ENCODE measurements around the gene FRAS1. TPM values are rescaled to one million over a fixed set of nuclear protein-coding genes. Genes with fewer than 3 reads are reported as not detected.

The FRAS1 gene
- total and polyA plus RNA-seq, 9 of the 15 experiments (the other 6 are each of a cell fraction or from before 2014, with no cell fraction given), result under 0.01 to 0.11 (median 0.04) TPM; not detected in 2

DNA sequence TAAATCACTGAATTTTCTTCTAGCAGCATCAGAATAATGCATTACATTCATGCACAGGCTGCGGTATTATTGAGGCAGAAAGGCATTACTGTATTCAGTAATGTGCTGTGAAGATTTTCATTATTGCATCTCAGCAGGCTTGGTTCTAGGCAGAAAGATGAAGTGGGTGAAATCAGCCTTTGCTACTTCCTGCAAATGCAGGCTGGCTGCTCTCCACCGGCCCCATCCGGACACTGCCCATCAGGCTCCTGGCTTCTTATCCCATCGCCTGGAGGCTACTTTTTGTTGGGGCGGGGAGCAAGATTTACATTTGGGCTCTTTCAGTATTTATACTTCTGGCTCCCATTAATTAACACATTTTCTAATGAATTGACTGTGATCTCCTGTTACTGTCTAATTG is 117.8 kb downstream of the FRAS1 start:
- ATAC-seq, result no peak
- no TSS peak for BruUV-seq (replicated peaks)
- no peak for FAIRE-seq
- no peak for DNase-seq (ENCODE audit: extremely low read depth in 1 of 4, low spot score in 3 of 4)
- Histone ChIP-seq H3K4me3 (no peak overlapping the region), H3K4me2 (ENCODE audit: insufficient read depth, low read length) (no peak overlapping the region), H3K9ac (ENCODE audit: insufficient read depth in 1 of 2, low read depth in 2 of 2, low read length in 2 of 2) (no peak overlapping the region), H3K36me3 (ENCODE audit: control insufficient read depth, insufficient read depth, low read length) (no peaks in the 10 kb centered on the region), H3K79me2 (ENCODE audit: control insufficient read depth, insufficient read depth, low read length) (no peaks in the 10 kb centered on the region), H4K20me1 (replicated peaks; ENCODE audit: control insufficient read depth, insufficient read depth, low read length) (no peaks in the 10 kb centered on the region), H2AFZ (ENCODE audit: low read depth, low read length) (no peak overlapping the region), H3K9me3 (replicated peaks; ENCODE audit: control insufficient read depth, insufficient read depth, low read depth, low read length) (no peaks in the 10 kb centered on the region), H3K9me1 (ENCODE audit: control insufficient read depth, insufficient read depth, low read length) (no peaks in the 10 kb centered on the region), H3K27me3 (ENCODE audit: control insufficient read depth in 2 of 2, insufficient read depth in 2 of 2, low read length in 2 of 2) (peaks cover 7 to 10% of the 10 kb centered on the region in 2 experiments; a peak in 2 of 5 replicates), H3K27ac (ENCODE audit: extremely low read depth, low read depth, low read length) (no peak overlapping the region), H3K4me1 (replicated peaks in 1 of 2; ENCODE audit: control insufficient read depth in 2 of 2, insufficient read depth in 2 of 2, low read length in 2 of 2) (no peaks in the 10 kb centered on the region)
- 2% methylated on average over 5 of the region's 5 CpGs for WGBS (ENCODE audit: insufficient coverage, low coverage, missing lambda C conversion rate)
- ChIA-PET CTCF (ENCODE audit: low intra/inter-chr PET ratio) (no interaction called here), POLR2A (no interaction called here)
- in situ Hi-C loops (cut with MboI) (no loop called here), intact Hi-C loops (cut with micrococcal nuclease) (loop anchor here (5.0 kb wide), 1 partner anchor 118 kb away; the partner anchor contains the start of gene FRAS1)
- TF ChIP-seq CREB1 (IDR thresholded peaks at IDR 0.05), result no peak
- TF ChIP-seq CREB1 (CRISPR knock-in tag; IDR thresholded peaks at IDR 0.05), result no peak
- no peak for TF ChIP-seq ESRRA (IDR thresholded peaks at IDR 0.05; ENCODE audit: borderline replicate concordance, low read depth)
- no peak for TF ChIP-seq ZNF134 (CRISPR knock-in tag; conservative IDR thresholded peaks at IDR 0.05)
- TF ChIP-seq CHD1 (IDR thresholded peaks at IDR 0.05; ENCODE audit: low read length), result no peak
- TF ChIP-seq, protein P1, sequence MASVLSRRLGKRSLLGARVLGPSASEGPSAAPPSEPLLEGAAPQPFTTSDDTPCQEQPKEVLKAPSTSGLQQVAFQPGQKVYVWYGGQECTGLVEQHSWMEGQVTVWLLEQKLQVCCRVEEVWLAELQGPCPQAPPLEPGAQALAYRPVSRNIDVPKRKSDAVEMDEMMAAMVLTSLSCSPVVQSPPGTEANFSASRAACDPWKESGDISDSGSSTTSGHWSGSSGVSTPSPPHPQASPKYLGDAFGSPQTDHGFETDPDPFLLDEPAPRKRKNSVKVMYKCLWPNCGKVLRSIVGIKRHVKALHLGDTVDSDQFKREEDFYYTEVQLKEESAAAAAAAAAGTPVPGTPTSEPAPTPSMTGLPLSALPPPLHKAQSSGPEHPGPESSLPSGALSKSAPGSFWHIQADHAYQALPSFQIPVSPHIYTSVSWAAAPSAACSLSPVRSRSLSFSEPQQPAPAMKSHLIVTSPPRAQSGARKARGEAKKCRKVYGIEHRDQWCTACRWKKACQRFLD (CRISPR knock-in tag; IDR thresholded peaks at IDR 0.05), result no peak
- no peak for TF ChIP-seq CHCHD3 (CRISPR knock-in tag; IDR thresholded peaks at IDR 0.05)
- no peak for TF ChIP-seq CBFA2T3 (IDR thresholded peaks at IDR 0.05)
- no peak for TF ChIP-seq NFE2L1 (tag; IDR thresholded peaks at IDR 0.05; ENCODE audit: borderline replicate concordance, low read depth)
- TF ChIP-seq FOXJ2 (tag; IDR thresholded peaks at IDR 0.05), result no peak
- no peak for TF ChIP-seq NFE2 (IDR thresholded peaks at IDR 0.05; ENCODE audit: low read depth)
- TF ChIP-seq ZNF707 (CRISPR knock-in tag; conservative IDR thresholded peaks at IDR 0.05), result no peak
- no peak for TF ChIP-seq TSC22D4 (tag; IDR thresholded peaks at IDR 0.05)
- no peak for TF ChIP-seq ZZZ3 (IDR thresholded peaks at IDR 0.05)
- no peak for TF ChIP-seq SUPT5H (IDR thresholded peaks at IDR 0.05)
- no peak for TF ChIP-seq ZNF354B (CRISPR knock-in tag; IDR thresholded peaks at IDR 0.05)
- no peak for TF ChIP-seq PPARD (CRISPR knock-in tag; IDR thresholded peaks at IDR 0.05)
- TF ChIP-seq ZNF224 (CRISPR knock-in tag; IDR thresholded peaks at IDR 0.05), result no peak
